ENCODE measurements around the gene RPS29. TPM values are rescaled to one million over a fixed set of nuclear protein-coding genes. Genes with fewer than 3 reads are reported as not detected.

The RPS29 gene
- polyA plus RNA-seq, 2 of the 4 experiments (the other 2 are of a cell fraction), result 3,539 to 3,909 TPM

DNA sequence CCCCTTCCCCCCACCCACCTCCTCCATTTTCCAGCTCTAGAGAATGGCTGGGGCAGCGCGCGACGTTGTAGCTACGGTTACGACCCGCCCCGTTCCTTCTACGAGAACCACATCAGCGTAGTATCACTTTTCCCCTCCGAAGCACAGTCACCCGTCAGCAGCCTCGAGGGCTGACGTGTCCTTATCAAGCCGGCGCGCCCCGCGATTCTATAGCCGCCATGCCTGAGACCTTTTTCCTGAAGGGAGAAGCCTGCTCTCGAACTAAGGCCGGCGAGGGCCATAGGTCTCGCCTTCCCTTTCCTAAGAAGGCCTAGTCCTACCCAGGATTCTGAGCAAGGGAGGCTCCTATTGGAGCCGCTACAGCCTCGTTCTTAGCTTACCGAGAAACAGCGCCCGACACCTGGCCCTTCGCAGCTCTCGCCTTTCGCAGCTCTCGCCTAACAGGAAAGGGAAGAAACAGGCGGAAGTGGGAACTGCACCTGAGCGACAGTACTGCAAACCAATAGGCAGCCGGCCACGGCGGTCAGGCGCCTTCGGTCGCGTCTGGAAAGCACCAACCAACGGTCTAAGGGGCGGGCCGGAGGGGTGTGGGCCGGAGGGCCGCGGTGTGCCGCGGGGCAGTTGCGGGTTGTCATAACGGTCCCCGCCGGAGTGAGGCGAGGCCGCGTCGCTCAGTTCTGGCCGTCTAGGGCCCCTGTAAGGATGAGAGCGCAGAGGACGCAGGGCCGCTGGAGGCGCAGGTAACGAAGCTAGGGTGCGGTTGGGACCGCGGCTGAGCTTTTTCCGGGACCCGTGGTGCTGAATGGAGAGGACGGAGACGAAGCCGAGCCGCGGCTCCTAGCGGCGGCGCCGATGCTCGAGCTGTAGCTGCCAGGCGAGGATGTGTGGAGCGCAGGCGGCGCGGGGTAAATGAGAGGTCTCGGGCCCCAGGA is 34.3 kb upstream of the RPS29 start, which contains the start of the genes MGAT2 and RPL36AL:
TSS of gene MGAT2 (plus strand) at position 618 of the 932 bp plus-strand sequence. CDS start 470 bp downstream, outside the sequence.
TSS of gene RPL36AL (minus strand) at position 445 of the 932 bp plus-strand sequence. CDS start 1,522 bp downstream, outside the sequence.
- Histone ChIP-seq H3K4me1 (peaks cover 55% of the 10 kb centered on the region), H3K4me3 (peak within 1 kb of the TSS; percentile 78), H3K4me2 (peak within 1 kb of the TSS; percentile 94), H3K27ac (peak within 1 kb of the TSS; percentile 95 to 96), H3K9me3 (no peaks in the 10 kb centered on the region)
- ChIA-PET CTCF (interaction anchor here (0.7 to 5.2 kb wide), 8 partner anchors 8 to 232 kb away, joined by 3 to 55 read pairs (median 4); partner anchors contain the start of genes DNAAF2, LRR1 and NEMF), POLR2A (interaction anchor here (0.5 to 3.3 kb wide), 24 partner anchors 8 to 347 kb away, joined by 3 to 50 read pairs (median 4); partner anchors contain the start of genes DNAAF2, KLHDC2, LRR1 and NEMF)
- FAIRE-seq (peak; percentile 76), ATAC-seq (peak; percentile 94 to 98), DNase-seq (ENCODE audit: low read depth in 1 of 2, low spot score in 1 of 2) (peak; percentile 98 to 99)
- 1% methylated on average over 44 of the region's 85 CpGs for WGBS (ENCODE audit: missing lambda C conversion rate)
- TF ChIP-seq JUN (IDR thresholded peaks at IDR 0.05) (peak; percentile 93 to 95), POLR2A (IDR thresholded peaks at IDR 0.05; ENCODE audit: low read length) (peak; percentile 94), MAX (IDR thresholded peaks at IDR 0.05) (peak; percentile 73), RFX5 (IDR thresholded peaks at IDR 0.05) (no peak), HEYL (CRISPR knock-in tag; IDR thresholded peaks at IDR 0.05) (no peak), TFCP2L1 (CRISPR knock-in tag; IDR thresholded peaks at IDR 0.05) (peak; percentile 70; the same call in 1 of the 2 replicates), REST (IDR thresholded peaks at IDR 0.05) (no peak; the same call in 1 of the 2 replicates), KDM5A (IDR thresholded peaks at IDR 0.05) (0 out of 2 replicates have a peak, but pooled peaks have one; percentile 35), FOSB (CRISPR knock-in tag; IDR thresholded peaks at IDR 0.05) (no peak), MAFK (IDR thresholded peaks at IDR 0.05; ENCODE audit: partially characterized antibody) (no peak), ATOH8 (CRISPR knock-in tag; IDR thresholded peaks at IDR 0.05; ENCODE audit: low read depth) (no peak), EP300 (IDR thresholded peaks at IDR 0.05) (no peak), ZNF302 (CRISPR knock-in tag; IDR thresholded peaks at IDR 0.05) (no peak), EHMT2 (IDR thresholded peaks at IDR 0.05; ENCODE audit: low read depth) (no peak), MAZ (IDR thresholded peaks at IDR 0.05; ENCODE audit: borderline replicate concordance, low read depth, low read length) (no peak), MYC (IDR thresholded peaks at IDR 0.05; ENCODE audit: borderline replicate concordance, low read length) (no peak), BCL3 (IDR thresholded peaks at IDR 0.05) (peak; percentile 93), CEBPB (IDR thresholded peaks at IDR 0.05) (no peak), PHF8 (IDR thresholded peaks at IDR 0.05; ENCODE audit: borderline replicate concordance, low read depth) (peak; percentile 94), HOXB5 (CRISPR knock-in tag; IDR thresholded peaks at IDR 0.05) (no peak), PBX3 (IDR thresholded peaks at IDR 0.05) (peak; percentile 97), CTCF (IDR thresholded peaks at IDR 0.05) (0 out of 3 replicates have a peak, but pooled peaks have one; percentile 10)
- TF ChIP-seq, protein P1, sequence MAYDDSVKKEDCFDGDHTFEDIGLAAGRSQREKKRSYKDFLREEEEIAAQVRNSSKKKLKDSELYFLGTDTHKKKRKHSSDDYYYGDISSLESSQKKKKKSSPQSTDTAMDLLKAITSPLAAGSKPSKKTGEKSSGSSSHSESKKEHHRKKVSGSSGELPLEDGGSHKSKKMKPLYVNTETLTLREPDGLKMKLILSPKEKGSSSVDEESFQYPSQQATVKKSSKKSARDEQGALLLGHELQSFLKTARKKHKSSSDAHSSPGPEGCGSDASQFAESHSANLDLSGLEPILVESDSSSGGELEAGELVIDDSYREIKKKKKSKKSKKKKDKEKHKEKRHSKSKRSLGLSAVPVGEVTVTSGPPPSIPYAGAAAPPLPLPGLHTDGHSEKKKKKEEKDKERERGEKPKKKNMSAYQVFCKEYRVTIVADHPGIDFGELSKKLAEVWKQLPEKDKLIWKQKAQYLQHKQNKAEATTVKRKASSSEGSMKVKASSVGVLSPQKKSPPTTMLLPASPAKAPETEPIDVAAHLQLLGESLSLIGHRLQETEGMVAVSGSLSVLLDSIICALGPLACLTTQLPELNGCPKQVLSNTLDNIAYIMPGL (CRISPR knock-in tag; IDR thresholded peaks at IDR 0.05; ENCODE audit: borderline replicate concordance), result 0 out of 2 replicates have a peak, but pooled peaks have one; percentile 59
- TF ChIP-seq, protein P2, sequence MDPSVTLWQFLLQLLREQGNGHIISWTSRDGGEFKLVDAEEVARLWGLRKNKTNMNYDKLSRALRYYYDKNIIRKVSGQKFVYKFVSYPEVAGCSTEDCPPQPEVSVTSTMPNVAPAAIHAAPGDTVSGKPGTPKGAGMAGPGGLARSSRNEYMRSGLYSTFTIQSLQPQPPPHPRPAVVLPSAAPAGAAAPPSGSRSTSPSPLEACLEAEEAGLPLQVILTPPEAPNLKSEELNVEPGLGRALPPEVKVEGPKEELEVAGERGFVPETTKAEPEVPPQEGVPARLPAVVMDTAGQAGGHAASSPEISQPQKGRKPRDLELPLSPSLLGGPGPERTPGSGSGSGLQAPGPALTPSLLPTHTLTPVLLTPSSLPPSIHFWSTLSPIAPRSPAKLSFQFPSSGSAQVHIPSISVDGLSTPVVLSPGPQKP (IDR thresholded peaks at IDR 0.05; ENCODE audit: low read depth, low read length), result no peak
